H1 (cell line): ENCODE measurements around the gene EOGT. TPM values are rescaled to one million over a fixed set of nuclear protein-coding genes. Genes with fewer than 3 reads are reported as not detected.

Experiments used
- ASH2L ChIP-seq: fragments of 200-600, 300-600 bp; sonication (generic); IDR thresholded peaks from one replicate; pipeline ENCODE4 v1.7.1; 2017; ENCODE audit warnings: low read length
- BRCA1 ChIP-seq: IDR thresholded peaks from 2 replicates; pipeline ENCODE4 v1.6.1; 2012; ENCODE audit warnings: low read depth, low read length, improper control_type of control experiment
- CBX5 ChIP-seq: fragments of 300-800, 300-1000 bp; sonication (generic); IDR thresholded peaks from 2 replicates; pipeline ENCODE4 v1.7.1; 2016; ENCODE audit warnings: antibody characterized with exemption, low read length, low read depth
- CHD2 ChIP-seq: IDR thresholded peaks from 2 replicates; pipeline ENCODE4 v1.6.1; 2012; ENCODE audit warnings: low read length, improper control_type of control experiment
- CHD7 ChIP-seq: fragments of 300-600 bp; sonication (generic); IDR thresholded peaks from 2 replicates; pipeline ENCODE4 v1.7.1; 2012; ENCODE audit warnings: low read length, moderate library complexity, mild to moderate bottlenecking, inconsistent platforms; ENCODE audit not compliant: insufficient replicate concordance
- CREB1 ChIP-seq: IDR thresholded peaks from 2 replicates; pipeline ENCODE4 v1.6.1; 2012; ENCODE audit warnings: inconsistent platforms
- EGR1 ChIP-seq: IDR thresholded peaks from 2 replicates; pipeline ENCODE4 v1.6.1; 2011; ENCODE audit warnings: low read depth, low read length, borderline replicate concordance
- EP300 ChIP-seq, 2 experiments: IDR thresholded peaks; 1 replicate in 1 of 2; 2 replicates in 1 of 2; pipeline ENCODE4 v1.6.1; 2011 to 2012; ENCODE audit warnings: low read depth in 2 of 2, low read length in 2 of 2, mild to moderate bottlenecking in 2 of 2, borderline replicate concordance in 1 of 2, inconsistent platforms in 1 of 2, moderate library complexity in 1 of 2
- HDAC6 ChIP-seq: IDR thresholded peaks from one replicate; pipeline ENCODE4 v1.7.1; 2012; ENCODE audit warnings: low read depth, mild to moderate bottlenecking, inconsistent platforms, low read length, moderate library complexity
- NANOG ChIP-seq: IDR thresholded peaks from 2 replicates; pipeline ENCODE4 v1.6.1; 2011; ENCODE audit warnings: low read length, low read depth, mild to moderate bottlenecking, inconsistent platforms; ENCODE audit not compliant: insufficient read depth, poor library complexity, severe bottlenecking
- POLR2A ChIP-seq, 2 experiments: IDR thresholded peaks; 1 replicate in 1 of 2; 2 replicates in 1 of 2; pipeline ENCODE4 v1.6.1; 2011; ENCODE audit warnings: low read depth in 2 of 2, low read length in 2 of 2, mild to moderate bottlenecking in 2 of 2; ENCODE audit errors: control extremely low read depth in 1 of 2
- polyA plus RNA-seq, 7 experiments: library from polyadenylated mRNA; depleted of rRNA in 3 of 7; stranded (reverse) in 5 of 7; unstranded in 2 of 7; fragments of >200 nt in 5 of 7; fragments of 200-250 nt in 2 of 7; gene quantifications; 1 replicate in 5 of 7; 2 replicates in 1 of 7; 4 replicates in 1 of 7; pipeline versions ENCODE4 v1.2.1 to v1.2.3, GENCODE V29; 2011 to 2013; ENCODE audit warnings: missing spikeins in 2 of 7, mixed read lengths in 2 of 7
- total RNA-seq: library from RNA; stranded (reverse); fragmentation: NEBNext Ultra II Directional; extraction: Animal tissue kit (Norgen Biotek cat#: 25700); gene quantifications from 2 replicates; pipeline ENCODE4 v1.2.1, GENCODE V29; 2021

The EOGT gene
- total and polyA plus RNA-seq, 2 of the 8 experiments (the other 6 are each of a cell fraction or from before 2014, with no cell fraction given): 6.7 to 20.7 TPM

- no peak for TF ChIP-seq CHD7
- no peak for TF ChIP-seq HDAC6
- no peak for TF ChIP-seq EP300 (IDR thresholded peaks at IDR 0.05; ENCODE audit: borderline replicate concordance in 1 of 2, low read depth in 2 of 2, low read length in 2 of 2)
- no peak for TF ChIP-seq POLR2A (IDR thresholded peaks at IDR 0.05; ENCODE audit: control extremely low read depth in 1 of 2, low read depth in 2 of 2, low read length in 2 of 2)
- TF ChIP-seq ASH2L: no peak
- no peak for TF ChIP-seq CHD2
- no peak for TF ChIP-seq NANOG
- no peak for TF ChIP-seq CREB1
- no peak for TF ChIP-seq CBX5
- no peak for TF ChIP-seq EGR1
- no peak for TF ChIP-seq BRCA1
These were observed 17.0 kb downstream of the EOGT start (continued) for GRCh38 chr3:68996356-68996995.
